Measurements from ENCODE around the gene GTF3C1. TPM values are rescaled to one million over a fixed set of nuclear protein-coding genes. Genes with fewer than 3 reads are reported as not detected.

GTF3C1 gene
- total and polyA plus RNA-seq, 2 donors: 40.8 to 81.0 TPM

GRCh38 chr16:27410761-27411160, 139.0 kb downstream of the GTF3C1 start:
- no peak for DNase-seq (ENCODE audit: low read depth in 6 of 9, low spot score in 9 of 9)
- peaks cover 27 to 30% of the 10 kb centered on the region in 2 donors for H3K4me1 ChIP-seq (ENCODE audit: control insufficient read depth in 2 of 2, insufficient read depth in 2 of 2, low read length in 2 of 2)
- no peak overlapping the region for H3K27ac ChIP-seq (ENCODE audit: low read depth in 1 of 2, low read length in 1 of 2)
- no peaks in the 10 kb centered on the region for H3K36me3 ChIP-seq (ENCODE audit: control insufficient read depth in 2 of 2, insufficient read depth in 2 of 2, low read length in 1 of 2)
- H3K9me3 ChIP-seq (ENCODE audit: control insufficient read depth in 2 of 2, insufficient read depth in 1 of 2, low read length in 1 of 2): no peaks in the 10 kb centered on the region
- WGBS: 96% methylated on average over 1 of the region's 1 CpG
- no peak overlapping the region for H3K4me3 ChIP-seq (ENCODE audit: low read length in 2 of 2)
- no peaks in the 10 kb centered on the region for H3K27me3 ChIP-seq (ENCODE audit: control insufficient read depth in 2 of 2, insufficient read depth in 1 of 2, low read length in 1 of 2)

Other genes starting within 250 kb of the GTF3C1 start
- 14.8 TPM for gene IL4R, start 235.9 kb downstream of the GTF3C1 start, total RNA-seq
- 36.8 TPM for gene IL4R, start 235.9 kb downstream of the GTF3C1 start, polyA plus RNA-seq
- gene IL21R, start 147.7 kb downstream of the GTF3C1 start, total RNA-seq: 10.7 TPM
- 12.8 TPM for gene IL21R, start 147.7 kb downstream of the GTF3C1 start, polyA plus RNA-seq
- 6.8 TPM for gene KATNIP, start 231 bp upstream of the GTF3C1 start, total RNA-seq
- 10.4 TPM for gene KATNIP, start 231 bp upstream of the GTF3C1 start, polyA plus RNA-seq

Data from thymus (tissue), 11 donors.